Body of pancreas (tissue), 4 donors: ENCODE data around the gene PRPS1L1. TPM values are rescaled to one million over a fixed set of nuclear protein-coding genes. Genes with fewer than 3 reads are reported as not detected.

ENCODE experiments used
- ATAC-seq: fragments of 150-250 bp; one replicate; pipeline ENCODE4 v1.9.1; 2016
- DNase-seq, 4 donors: peaks; one replicate each; pipeline ENCODE4 v3.0.0-alpha.2; 2019
- H3K27ac ChIP-seq, 4 donors: fragments of 200-600 bp; sonication (generic); 1 replicate in 3 of 4; 2 replicates in 1 of 4; pipeline versions ENCODE4 v1.5.1 to v1.6.1; 2016 to 2019; ENCODE audit warnings: mild to moderate bottlenecking in 1 of 4, mixed read lengths in 1 of 4, moderate library complexity in 1 of 4
- H3K27me3 ChIP-seq, 2 donors: fragments of 200-600 bp; sonication (generic); one replicate each; pipeline ENCODE4 v1.6.0; 2016; ENCODE audit warnings: mild to moderate bottlenecking in 1 of 2
- H3K36me3 ChIP-seq, 2 donors: fragments of 200-600 bp; sonication (generic); replicated peaks in 1 of 2; 2 replicates each; pipeline ENCODE4 v1.5.1; 2016; ENCODE audit warnings: low read depth in 2 of 2; ENCODE audit not compliant: insufficient read depth in 1 of 2
- H3K4me1 ChIP-seq: fragments of 200-600 bp; sonication (generic); one replicate; pipeline ENCODE4 v1.6.0; 2016
- H3K4me3 ChIP-seq, 2 donors: fragments of 200-600 bp; sonication (generic); 1 replicate in 1 of 2; 2 replicates in 1 of 2; pipeline ENCODE4 v1.5.1; 2016 to 2019
- H3K9me3 ChIP-seq, 3 donors: fragments of 200-600 bp; sonication (generic); 1 replicate in 2 of 3; 2 replicates in 1 of 3; pipeline ENCODE4 v1.5.1; 2016
- CTCF ChIP-seq, 7 experiments: fragments of 450-650 bp in 4 of 7; fragments of 200-600 bp in 3 of 7; sonication (generic) in 3 of 7; IDR thresholded peaks; one replicate each; pipeline ENCODE4 v1.5.1; 2016 to 2019; ENCODE audit warnings: antibody characterized with exemption in 7 of 7
- POLR2A ChIP-seq, 3 donors: fragments of 450-650 bp; IDR thresholded peaks; one replicate each; pipeline ENCODE4 v1.6.1; 2016; ENCODE audit warnings: antibody characterized with exemption in 3 of 3, mild to moderate bottlenecking in 2 of 3
- WGBS, 2 donors: methylation state at CpG; one replicate each; pipeline ENCODE4 v1.1.5; 2017; 5-methylcytosine and 5-hydroxymethylcytosine counted together
- intact Hi-C: fragments of 100-400 bp; cut with DNase I; formaldehyde crosslinking; loops from one replicate; pipeline ENCODE4 v1.15.1; 2023
- total RNA-seq, 2 donors: library from RNA; depleted of rRNA; stranded (reverse); fragments of >200 nt; gene quantifications; one replicate each; pipeline ENCODE4 v1.1.0, GENCODE V29; 2016

PRPS1L1 gene
- total RNA-seq, 2 donors from 2014 or later = not detected

- no peaks in the 10 kb centered on the region for H3K4me1 ChIP-seq
- H3K27ac ChIP-seq = no peak overlapping the region
- intact Hi-C loops = no loop called here
- H3K36me3 ChIP-seq = no peaks in the 10 kb centered on the region
- H3K4me3 ChIP-seq = no peak overlapping the region
- no peaks in the 10 kb centered on the region for H3K9me3 ChIP-seq
- ATAC-seq (no peak), DNase-seq (no peak)
- H3K27me3 ChIP-seq = no peaks in the 10 kb centered on the region
- TF ChIP-seq POLR2A (IDR thresholded peaks at IDR 0.05) = no peak
- TF ChIP-seq CTCF (IDR thresholded peaks at IDR 0.05) = no peak
These were observed 10.7 kb upstream of the PRPS1L1 start for GRCh38 chr7:18038382-18038781.

GRCh38 chr7:18037609-18038008 is 10.0 kb upstream of the PRPS1L1 start:
- TF ChIP-seq CTCF (IDR thresholded peaks at IDR 0.05) = no peak
- H3K4me3 ChIP-seq = no peak overlapping the region
- no peaks in the 10 kb centered on the region for H3K36me3 ChIP-seq
- DNase-seq (no peak), ATAC-seq (no peak)
- intact Hi-C loops = no loop called here
- no peaks in the 10 kb centered on the region for H3K4me1 ChIP-seq
- no peak overlapping the region for H3K27ac ChIP-seq
- no peaks in the 10 kb centered on the region for H3K9me3 ChIP-seq
- WGBS, 2 donors = 80 to 91% methylated on average over 3 of the region's 3 CpGs
- no peaks in the 10 kb centered on the region for H3K27me3 ChIP-seq

GRCh38 chr7:18036783-18037182 is 9.1 kb upstream of the PRPS1L1 start:
- Histone ChIP-seq H3K4me3 (no peak overlapping the region), H3K27ac (no peak overlapping the region), H3K4me1 (no peaks in the 10 kb centered on the region), H3K36me3 (no peaks in the 10 kb centered on the region), H3K9me3 (no peaks in the 10 kb centered on the region), H3K27me3 (no peaks in the 10 kb centered on the region)
- WGBS, 2 donors = 83 to 95% methylated on average over 3 of the region's 3 CpGs
- ATAC-seq = no peak
- no peak for DNase-seq
- no peak for TF ChIP-seq POLR2A (IDR thresholded peaks at IDR 0.05)
- intact Hi-C loops = no loop called here

- intact Hi-C loops = no loop called here
These were observed 3.1 kb upstream of the PRPS1L1 start for GRCh38 chr7:18030758-18031157.

GRCh38 chr7:18020138-18020715 is 7.4 kb downstream of the PRPS1L1 start:
- H3K27ac ChIP-seq = no peak overlapping the region
- 64 to 70% methylated on average over 3 of the region's 3 CpGs for WGBS, 2 donors

More at GRCh38 chr7:18030758-18031157, 3.1 kb upstream of the PRPS1L1 start:
- no peak for ATAC-seq
- Histone ChIP-seq H3K36me3 (no peaks in the 10 kb centered on the region), H3K27ac (no peak overlapping the region), H3K4me3 (no peak overlapping the region), H3K9me3 (no peaks in the 10 kb centered on the region), H3K4me1 (no peaks in the 10 kb centered on the region), H3K27me3 (no peaks in the 10 kb centered on the region)
- TF ChIP-seq POLR2A (IDR thresholded peaks at IDR 0.05) (no peak), CTCF (IDR thresholded peaks at IDR 0.05) (no peak)
- 6 to 25% methylated on average over 1 of the region's 1 CpG for WGBS, 2 donors
- DNase-seq = no peak

More at GRCh38 chr7:18020138-18020715, 7.4 kb downstream of the PRPS1L1 start:
- no peak overlapping the region for H3K4me3 ChIP-seq
- no peaks in the 10 kb centered on the region for H3K9me3 ChIP-seq
- TF ChIP-seq POLR2A (IDR thresholded peaks at IDR 0.05) (no peak), CTCF (IDR thresholded peaks at IDR 0.05) (no peak)
- ATAC-seq (no peak), DNase-seq (no peak)
- no peaks in the 10 kb centered on the region for H3K27me3 ChIP-seq
- intact Hi-C loops = no loop called here
- H3K36me3 ChIP-seq = no peaks in the 10 kb centered on the region
- no peaks in the 10 kb centered on the region for H3K4me1 ChIP-seq
